ENCODE measurements around the gene NDRG3. TPM values are rescaled to one million over a fixed set of nuclear protein-coding genes. Genes with fewer than 3 reads are reported as not detected.
A peak's percentile ranks its signal among the peaks of the same experiment; 100 is the strongest.

The NDRG3 gene
- total RNA-seq, 1 experiment from 2014 or later, result 55.6 TPM

- H3K36me3 ChIP-seq (ENCODE audit: low read depth), result no peaks in the 10 kb centered on the region
- H3K27me3 ChIP-seq (ENCODE audit: insufficient read depth, low read depth), result no peaks in the 10 kb centered on the region
- H3K4me3 ChIP-seq, result no peak overlapping the region
- H3K27ac ChIP-seq, result no peak overlapping the region
- H3F3A ChIP-seq (ENCODE audit: insufficient read depth, low read depth), result peaks cover 3% of the 10 kb centered on the region; the same call in 1 of the 2 replicates
- H3K4me1 ChIP-seq (replicated peaks; ENCODE audit: insufficient read depth), result peaks cover 7% of the 10 kb centered on the region
- no TSS peak for BruUV-seq (replicated peaks)
- TF ChIP-seq EZH2 (IDR thresholded peaks at IDR 0.05; ENCODE audit: low read depth) (no peak), CTCF (conservative IDR thresholded peaks at IDR 0.05) (no peak)
- peaks cover 18% of the 10 kb centered on the region for H3K79me2 ChIP-seq (ENCODE audit: low read depth)
- no peaks in the 10 kb centered on the region for H4K20me1 ChIP-seq (ENCODE audit: insufficient read depth)
- intact Hi-C loops (cut with micrococcal nuclease; ENCODE audit: unreplicated experiment), result loop anchor here (2.0 kb wide), 1 partner anchor 37 kb away; no protein-coding TSS in a partner anchor
- ChIA-PET POLR2A (ENCODE audit: unreplicated experiment) (no interaction called here), CTCF (interaction anchor here (0.7 kb wide), 1 partner anchor 606 kb away, joined by 4 read pairs; no protein-coding TSS in a partner anchor)
- DNase-seq, result no peak
- no peaks in the 10 kb centered on the region for H3K9me3 ChIP-seq (ENCODE audit: insufficient read depth, low read depth)
- H2AFZ ChIP-seq, result no peak overlapping the region
- H3K4me2 ChIP-seq, result no peak overlapping the region
- no peaks in the 10 kb centered on the region for H3K9me2 ChIP-seq (ENCODE audit: insufficient read depth)
These were observed 29.9 kb upstream of the NDRG3 start for GRCh38 chr20:36775826-36776225.

- no peak overlapping the region for H3K27ac ChIP-seq
- DNase-seq, result no peak
- peaks cover 18% of the 10 kb centered on the region for H3K79me2 ChIP-seq (ENCODE audit: low read depth)
- intact Hi-C loops (cut with micrococcal nuclease; ENCODE audit: unreplicated experiment), result loop anchor here (2.0 kb wide), 1 partner anchor 38 kb away; no protein-coding TSS in a partner anchor
- H3K36me3 ChIP-seq (ENCODE audit: low read depth), result no peaks in the 10 kb centered on the region
- no peak overlapping the region for H2AFZ ChIP-seq
- no peaks in the 10 kb centered on the region for H3K9me2 ChIP-seq (ENCODE audit: insufficient read depth)
- no peak overlapping the region for H3K4me3 ChIP-seq
- no peak overlapping the region for H3K4me2 ChIP-seq
- TF ChIP-seq EZH2 (IDR thresholded peaks at IDR 0.05; ENCODE audit: low read depth) (no peak), CTCF (conservative IDR thresholded peaks at IDR 0.05) (no peak)
- H3F3A ChIP-seq (ENCODE audit: insufficient read depth, low read depth), result peaks cover 3% of the 10 kb centered on the region; the same call in 1 of the 2 replicates
- no TSS peak for BruUV-seq (replicated peaks)
- no peaks in the 10 kb centered on the region for H4K20me1 ChIP-seq (ENCODE audit: insufficient read depth)
- ChIA-PET CTCF (no interaction called here), POLR2A (ENCODE audit: unreplicated experiment) (no interaction called here)
- no peaks in the 10 kb centered on the region for H3K9me3 ChIP-seq (ENCODE audit: insufficient read depth, low read depth)
- no peaks in the 10 kb centered on the region for H3K27me3 ChIP-seq (ENCODE audit: insufficient read depth, low read depth)
- peaks cover 7% of the 10 kb centered on the region for H3K4me1 ChIP-seq (replicated peaks; ENCODE audit: insufficient read depth)
These were observed 29.3 kb upstream of the NDRG3 start for GRCh38 chr20:36775196-36775595.

GRCh38 chr20:36773597-36774390 is 27.9 kb upstream of the NDRG3 start, which contains the start of gene DSN1:
DSN1 (minus strand) TSS chr20:36773763; CDS start chr20:36771458, 2,305 bp downstream.
- H2AFZ ChIP-seq, result peak within 1 kb of the TSS; percentile 93
- no peaks in the 10 kb centered on the region for H3K27me3 ChIP-seq (ENCODE audit: insufficient read depth, low read depth)
- peaks cover 3% of the 10 kb centered on the region; the same call in 1 of the 2 replicates for H3F3A ChIP-seq (ENCODE audit: insufficient read depth, low read depth)
- BruUV-seq (replicated peaks), result no TSS peak
- peak; percentile 91 to 99 for DNase-seq
- intact Hi-C loops (cut with micrococcal nuclease; ENCODE audit: unreplicated experiment), result loop anchor here (1.0 to 2.0 kb wide), 2 partner anchors 39 to 90 kb away; a partner anchor contains a TSS
- ChIA-PET POLR2A (ENCODE audit: unreplicated experiment) (interaction anchor here (0.5 to 1.2 kb wide), 9 partner anchors 19 to 781 kb away, joined by 3 to 16 read pairs (median 4); no protein-coding TSS in a partner anchor), CTCF (interaction anchor here (0.5 to 1.6 kb wide), 9 partner anchors 18 to 168 kb away, joined by 3 to 10 read pairs (median 3); partner anchors contain the start of gene RAB5IF)
- H4K20me1 ChIP-seq (ENCODE audit: insufficient read depth), result no peaks in the 10 kb centered on the region
- peak within 1 kb of the TSS; percentile 85 for H3K27ac ChIP-seq
- no peaks in the 10 kb centered on the region for H3K36me3 ChIP-seq (ENCODE audit: low read depth)
- peak within 1 kb of the TSS; percentile 93 for H3K4me2 ChIP-seq
- H3K4me1 ChIP-seq (replicated peaks; ENCODE audit: insufficient read depth), result peaks cover 7% of the 10 kb centered on the region
- no peaks in the 10 kb centered on the region for H3K9me3 ChIP-seq (ENCODE audit: insufficient read depth, low read depth)
- peaks cover 18% of the 10 kb centered on the region for H3K79me2 ChIP-seq (ENCODE audit: low read depth)
- no peaks in the 10 kb centered on the region for H3K9me2 ChIP-seq (ENCODE audit: insufficient read depth)
- H3K4me3 ChIP-seq, result peak within 1 kb of the TSS; percentile 70
- peak; percentile 87 for TF ChIP-seq CTCF (conservative IDR thresholded peaks at IDR 0.05)
- TF ChIP-seq EZH2 (IDR thresholded peaks at IDR 0.05; ENCODE audit: low read depth), result no peak

All from PC-9 (cell line).